GM20431 (cell line): ENCODE data around the gene BAIAP2L1.

Experiments
- in situ Hi-C: fragments of 300-500 bp; cut with MseI, MboI; formaldehyde crosslinking; loops from one replicate; pipeline ENCODE4 v1.15.0; 2020; ENCODE audit warnings: low sequenced_read_pairs; ENCODE audit not compliant: unreplicated experiment

Gene BAIAP2L1

DNA sequence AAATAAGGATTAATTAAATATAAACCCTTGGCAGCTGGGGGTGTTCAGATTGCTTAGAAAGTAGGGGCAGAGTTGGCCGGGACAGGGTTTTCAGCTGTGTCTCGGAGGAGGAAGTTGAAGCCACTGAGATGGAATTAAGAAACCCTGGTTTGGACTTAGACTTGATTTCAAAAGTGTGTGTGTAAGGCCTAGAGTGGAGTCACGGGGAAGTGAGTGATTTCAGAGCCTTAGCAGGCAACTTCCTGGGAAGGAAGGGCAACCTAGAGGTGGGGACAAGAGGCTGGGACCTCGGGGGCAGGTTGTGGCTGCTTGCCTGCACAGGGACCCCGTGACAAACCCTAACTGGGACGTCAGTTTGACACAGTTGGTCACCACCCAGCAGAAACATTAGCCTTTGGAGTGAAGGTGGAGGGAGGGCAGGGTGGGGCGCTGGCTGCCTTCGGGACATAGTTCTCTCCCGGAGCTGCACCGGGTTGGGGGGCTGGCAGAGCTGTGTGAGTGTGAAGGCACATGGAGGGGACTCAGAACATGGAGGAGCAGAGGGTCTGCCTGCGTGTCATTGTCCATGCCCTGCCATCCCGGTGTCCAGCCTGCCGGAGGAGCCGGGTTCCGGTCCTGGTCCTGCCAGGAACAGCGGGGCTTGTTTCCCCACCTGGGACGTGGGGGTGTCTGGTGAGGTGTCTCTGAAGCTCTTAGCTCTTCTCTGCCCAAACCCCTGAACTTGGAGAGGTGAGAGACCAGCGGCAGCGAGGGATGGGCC, 117.6 kb downstream of the BAIAP2L1 start:
- in situ Hi-C loops = no loop called here

- in situ Hi-C loops = no loop called here
Observed at GRCh38 chr7:98282703-98283102, 118.2 kb downstream of the BAIAP2L1 start.

DNA sequence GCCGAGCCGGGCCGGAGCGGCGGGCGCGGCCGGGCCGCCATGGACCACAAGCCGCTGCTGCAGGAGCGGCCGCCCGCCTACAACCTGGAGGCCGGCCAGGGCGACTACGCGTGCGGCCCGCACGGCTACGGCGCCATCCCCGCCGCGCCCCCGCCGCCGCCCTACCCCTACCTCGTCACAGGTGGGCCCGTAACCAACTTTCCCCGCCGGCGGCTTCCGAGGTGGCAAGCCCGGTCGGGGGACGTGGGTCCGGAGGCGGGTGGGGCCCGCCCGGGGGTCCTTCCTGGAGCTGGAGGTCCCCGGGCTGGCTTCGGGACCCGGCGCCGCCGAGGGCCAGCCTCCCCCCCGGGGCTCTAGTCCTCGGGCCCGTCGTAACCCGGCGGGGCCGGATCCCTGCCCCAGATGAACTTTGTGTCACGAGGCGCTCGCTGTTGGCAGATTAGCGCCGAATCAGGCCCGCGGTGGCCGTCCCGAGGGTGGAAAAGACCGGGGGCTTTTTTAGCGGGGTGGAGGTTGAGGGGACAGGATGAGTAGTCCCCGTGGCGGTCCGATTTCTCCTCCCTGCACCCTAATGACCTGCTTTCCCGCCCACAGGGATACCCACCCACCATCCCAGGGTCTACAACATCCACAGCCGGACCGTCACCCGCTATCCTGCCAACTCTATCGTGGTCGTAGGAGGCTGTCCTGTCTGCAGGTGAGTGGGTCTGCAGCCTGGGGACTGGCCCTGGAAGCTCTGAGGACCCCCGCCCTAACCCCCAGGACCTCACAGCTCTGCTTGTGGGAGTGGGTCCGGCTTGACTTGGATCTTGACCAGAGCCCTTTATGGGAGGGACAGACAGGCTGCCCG, 118.9 kb downstream of the BAIAP2L1 start:
- in situ Hi-C loops = no loop called here

DNA sequence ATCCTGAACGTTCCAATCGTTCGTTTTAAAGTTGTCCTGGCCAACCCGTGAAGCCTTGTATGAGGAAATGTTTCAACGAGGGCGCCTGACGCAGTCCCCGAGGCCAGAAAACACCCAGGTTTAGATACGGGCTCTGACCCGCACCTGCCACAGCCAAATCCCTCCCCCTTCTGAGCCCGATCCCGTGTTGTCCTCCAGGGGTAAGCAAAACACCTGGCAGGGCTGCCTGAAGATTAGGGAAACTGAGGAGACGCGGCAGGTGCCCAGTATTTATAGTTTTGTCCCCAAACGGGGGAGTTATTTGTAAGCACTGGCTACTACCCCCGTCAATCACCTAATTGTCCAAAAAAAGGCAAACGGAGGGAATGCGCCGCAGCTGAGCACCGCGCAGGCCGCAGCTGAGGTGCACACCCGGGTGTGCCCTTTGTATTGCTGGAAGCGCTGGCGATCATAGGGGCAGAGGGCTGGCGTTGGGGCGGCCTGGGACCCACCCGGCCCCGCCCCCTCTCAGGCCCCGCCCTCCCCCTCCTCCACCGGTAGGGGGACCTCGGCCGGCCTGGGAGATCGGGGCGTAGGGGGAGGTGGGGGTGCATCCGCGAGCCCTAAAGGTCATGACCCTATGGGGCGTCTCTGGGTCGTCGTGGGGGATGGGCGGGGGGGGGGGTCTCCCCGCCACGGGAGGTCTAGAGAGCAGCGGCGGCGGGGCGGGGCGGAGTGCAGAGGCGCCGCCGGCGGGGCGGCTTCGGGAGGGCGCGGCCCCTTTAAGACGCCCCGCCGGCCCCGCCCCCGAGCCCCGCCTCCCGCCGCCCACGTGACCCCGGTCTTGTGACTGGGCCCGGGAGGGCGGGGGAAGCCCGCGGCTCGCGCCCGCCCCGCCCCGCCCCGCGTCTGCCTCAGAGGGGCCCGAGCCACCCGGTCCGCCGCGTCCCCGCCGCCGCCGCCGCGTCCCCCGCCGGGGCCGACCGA, 119.8 kb downstream of the BAIAP2L1 start, which contains the start of gene BRI3:
TSS of gene BRI3 (plus strand) at position 896 of the 966 bp plus-strand sequence. CDS start 110 bp downstream, outside the sequence.
- in situ Hi-C loops = no loop called here

GRCh38 chr7:98280296-98280695, 120.6 kb downstream of the BAIAP2L1 start:
- in situ Hi-C loops = no loop called here

DNA sequence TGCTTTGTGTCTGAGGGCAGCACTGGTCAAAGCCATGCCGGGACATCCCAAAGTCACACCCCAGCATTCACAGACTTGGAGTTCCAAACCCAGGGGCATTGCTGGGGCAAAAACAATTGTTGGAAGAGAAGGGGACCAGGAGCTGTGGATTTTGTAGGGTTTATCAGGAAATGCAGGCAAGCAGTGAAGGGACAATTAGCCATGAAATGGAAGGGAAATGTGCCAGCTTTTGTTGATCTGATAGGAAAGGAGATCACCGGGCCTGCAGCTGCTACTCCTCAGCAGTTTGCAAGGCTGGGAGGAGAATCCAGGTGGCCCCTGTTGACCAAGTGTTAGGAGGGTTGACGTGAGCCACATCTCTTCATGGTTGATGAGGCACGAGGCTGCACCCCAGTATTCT, 122.0 kb downstream of the BAIAP2L1 start:
- in situ Hi-C loops = no loop called here

GRCh38 chr7:98278408-98278807, 122.5 kb downstream of the BAIAP2L1 start:
- in situ Hi-C loops = no loop called here

DNA sequence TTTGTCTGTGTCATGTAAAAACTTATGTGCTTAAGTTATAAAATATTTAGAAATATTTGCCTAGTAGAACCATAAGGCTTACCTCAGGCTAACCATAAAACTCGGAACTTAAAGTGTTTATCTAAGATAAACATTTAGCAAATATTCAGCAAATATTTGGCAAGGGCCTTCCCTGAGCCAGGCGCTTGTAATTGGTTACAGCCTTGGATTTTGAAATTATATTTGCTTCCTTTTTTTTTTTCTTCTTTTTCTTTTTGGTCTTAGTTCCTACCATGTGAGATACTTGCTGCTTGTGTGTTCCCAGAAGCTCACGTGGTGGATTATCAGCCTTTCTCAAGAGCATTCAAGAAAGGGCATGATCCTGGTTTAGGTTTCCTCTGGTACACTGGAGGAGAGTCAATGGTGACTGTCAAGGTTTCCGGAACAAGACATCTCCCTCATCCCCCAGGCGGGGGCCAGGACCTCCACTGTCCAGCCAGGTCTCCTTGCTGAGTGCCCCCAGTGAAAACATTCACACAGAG, 124.6 kb downstream of the BAIAP2L1 start:
- in situ Hi-C loops = no loop called here

DNA sequence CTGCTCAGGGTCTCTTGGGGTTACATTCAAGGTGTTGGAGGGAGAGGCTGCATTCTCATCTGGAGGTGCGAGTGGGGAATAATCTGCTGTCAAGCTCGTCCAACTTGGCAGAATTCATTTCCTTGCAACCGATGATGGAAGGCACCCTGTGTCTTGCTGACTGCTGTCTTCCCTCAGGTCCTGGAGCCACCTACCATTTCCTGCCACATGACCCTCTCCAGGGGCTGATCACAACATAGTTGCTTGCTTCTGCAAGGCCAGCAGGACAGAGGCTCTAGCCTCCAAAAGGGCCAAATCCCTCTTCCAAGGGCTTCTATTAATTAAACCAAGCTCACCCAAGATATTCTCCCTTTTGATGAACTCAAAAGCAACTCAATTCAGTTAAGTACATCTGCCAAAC, 133.6 kb downstream of the BAIAP2L1 start:
- in situ Hi-C loops = no loop called here

DNA sequence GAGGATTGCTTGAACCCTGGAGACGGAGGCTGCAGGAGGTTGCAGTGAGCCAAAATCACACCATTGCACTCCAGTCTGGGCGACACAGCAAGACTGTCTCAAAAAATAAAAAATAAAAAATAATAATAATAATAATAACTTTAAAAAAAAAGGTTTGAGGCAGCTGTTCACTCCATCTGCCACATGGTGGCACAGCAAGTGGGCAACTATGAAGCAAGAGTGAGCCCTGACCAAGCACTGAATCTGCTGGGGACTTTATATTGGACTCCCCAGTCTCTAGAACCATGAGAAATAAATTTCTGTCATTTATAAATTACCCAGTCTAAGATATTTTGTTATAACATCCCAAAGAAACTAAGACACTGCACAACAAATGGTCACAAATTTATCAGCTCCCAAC, 134.1 kb downstream of the BAIAP2L1 start:
- in situ Hi-C loops = no loop called here

DNA sequence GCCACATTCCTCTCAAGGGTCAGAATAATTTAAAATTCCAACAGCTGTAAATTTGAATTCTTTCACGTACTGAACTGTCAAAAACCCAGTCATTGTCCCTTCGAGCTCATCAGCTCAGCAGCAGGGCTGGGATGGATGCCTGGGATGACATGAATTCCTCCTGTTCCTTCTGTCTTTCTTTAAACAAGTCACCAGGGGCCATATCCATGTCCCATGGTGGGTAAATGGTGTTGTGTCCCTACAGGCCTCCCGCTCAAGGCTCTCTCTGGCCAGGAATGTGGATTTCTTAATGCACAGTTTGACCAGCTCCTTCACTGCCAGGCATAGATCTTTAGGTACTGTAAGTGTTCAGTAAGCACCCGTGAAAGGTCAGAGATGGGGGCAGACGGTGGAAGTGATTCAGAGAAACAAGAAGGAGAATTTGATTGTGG, 135.0 kb downstream of the BAIAP2L1 start:
- in situ Hi-C loops = no loop called here

- in situ Hi-C loops = no loop called here
Observed at GRCh38 chr7:98257701-98258100, 143.2 kb downstream of the BAIAP2L1 start.

DNA sequence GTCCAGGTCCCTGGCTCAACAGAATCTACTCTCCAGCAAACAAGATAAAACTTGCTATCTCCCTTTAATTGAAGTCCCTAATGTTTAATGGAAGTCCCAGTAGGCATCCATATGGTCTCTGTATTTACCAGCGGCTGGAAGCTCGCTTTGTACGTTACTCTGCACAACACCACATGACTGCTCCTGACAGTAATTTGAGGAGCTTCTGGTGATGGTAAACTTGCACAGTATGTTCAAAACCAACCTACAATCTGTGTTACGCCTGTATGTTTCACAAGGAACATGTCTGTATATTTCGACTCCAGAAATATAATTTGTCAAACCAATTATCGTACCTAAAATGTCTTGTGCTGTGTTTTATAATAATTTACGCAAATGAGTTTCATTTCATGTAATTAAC, 144.5 kb downstream of the BAIAP2L1 start:
- in situ Hi-C loops = no loop called here

- in situ Hi-C loops = no loop called here
Observed at GRCh38 chr7:98254951-98255610, 145.8 kb downstream of the BAIAP2L1 start.

DNA sequence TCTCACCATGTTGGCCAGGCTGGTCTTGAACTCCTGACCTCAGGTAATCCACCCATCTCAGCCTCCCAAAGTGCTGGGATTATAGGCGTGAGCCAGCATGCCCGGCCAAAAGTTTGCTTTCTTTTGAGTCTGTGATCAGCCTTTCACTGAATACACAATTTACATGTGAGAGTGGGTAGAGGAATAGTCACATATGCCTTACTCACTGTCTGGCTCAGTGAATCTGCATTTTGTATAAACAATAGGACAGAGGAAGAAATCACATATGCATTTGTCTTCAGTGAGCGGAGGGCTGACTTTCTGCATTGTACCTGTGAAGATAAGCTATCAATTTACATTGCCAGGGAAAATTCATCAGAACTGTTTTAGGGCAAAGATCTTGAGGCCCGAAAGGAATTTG, 146.4 kb downstream of the BAIAP2L1 start:
- in situ Hi-C loops = no loop called here

GRCh38 chr7:98252425-98253054, 148.3 kb downstream of the BAIAP2L1 start:
- in situ Hi-C loops = no loop called here

DNA sequence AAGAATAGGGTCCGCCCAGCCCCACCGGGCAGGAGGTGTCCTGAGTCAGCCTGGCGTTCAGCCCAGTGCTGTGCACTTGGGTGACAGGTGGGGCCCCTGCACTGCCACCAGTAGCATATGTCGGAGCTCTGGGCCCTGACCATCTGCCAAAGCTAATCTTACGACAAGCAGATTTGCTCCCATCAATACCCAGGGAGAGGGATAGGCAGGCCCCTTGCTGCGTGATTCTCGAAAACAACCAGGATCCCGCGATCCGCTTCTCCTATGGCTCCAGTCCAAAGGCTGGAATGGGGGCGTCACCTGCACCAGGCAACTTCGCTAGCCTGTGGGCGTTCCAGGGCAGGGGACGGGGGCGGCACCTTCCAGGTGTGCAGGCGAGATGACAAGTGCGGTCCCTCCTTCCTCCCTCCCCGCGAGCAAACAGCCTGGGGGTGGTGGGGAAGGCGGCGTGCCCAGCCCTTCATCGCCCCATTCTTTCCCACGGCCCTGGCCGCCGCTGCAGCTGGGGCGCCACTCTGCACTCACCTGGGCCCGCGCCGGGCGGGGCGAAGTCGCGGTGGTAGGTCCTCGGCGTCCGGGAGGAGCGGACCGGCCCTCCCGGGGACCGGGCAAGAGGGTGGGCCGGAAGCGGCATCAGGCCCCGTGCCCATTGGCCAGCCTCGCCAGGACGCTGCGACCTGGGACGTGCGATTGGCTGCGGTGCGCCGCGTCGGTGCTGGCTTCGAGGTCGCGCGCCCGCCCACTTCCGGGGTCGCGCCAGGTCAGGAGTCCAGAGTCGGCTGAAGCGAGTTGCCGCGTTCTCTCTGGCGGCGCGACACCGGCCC, 149.1 kb downstream of the BAIAP2L1 start, which contains the start of gene TECPR1:
TSS of gene TECPR1 (minus strand) at position 632 of the 824 bp plus-strand sequence. CDS start 6,086 bp downstream, outside the sequence.
- in situ Hi-C loops = no loop called here

DNA sequence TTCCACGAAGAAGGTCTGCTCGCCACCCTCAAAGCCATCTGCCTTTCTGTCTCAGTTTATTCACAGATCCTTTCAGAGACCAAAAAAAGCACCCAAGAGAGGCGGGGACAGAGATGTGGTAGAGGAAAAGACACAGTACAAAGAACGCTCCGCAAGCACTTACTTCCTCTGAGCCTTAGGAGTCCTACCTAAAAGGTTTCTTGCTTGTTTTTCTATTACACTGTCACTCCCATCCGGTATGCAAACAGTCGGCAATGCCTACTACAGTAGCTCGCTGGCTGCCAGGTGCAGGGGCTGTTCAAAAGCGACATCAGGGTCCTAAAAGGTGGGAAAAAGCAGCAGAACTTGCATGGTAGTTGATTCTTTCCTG, 149.7 kb downstream of the BAIAP2L1 start:
- in situ Hi-C loops = no loop called here
